ENCODE data around the gene CADPS.

DNA sequence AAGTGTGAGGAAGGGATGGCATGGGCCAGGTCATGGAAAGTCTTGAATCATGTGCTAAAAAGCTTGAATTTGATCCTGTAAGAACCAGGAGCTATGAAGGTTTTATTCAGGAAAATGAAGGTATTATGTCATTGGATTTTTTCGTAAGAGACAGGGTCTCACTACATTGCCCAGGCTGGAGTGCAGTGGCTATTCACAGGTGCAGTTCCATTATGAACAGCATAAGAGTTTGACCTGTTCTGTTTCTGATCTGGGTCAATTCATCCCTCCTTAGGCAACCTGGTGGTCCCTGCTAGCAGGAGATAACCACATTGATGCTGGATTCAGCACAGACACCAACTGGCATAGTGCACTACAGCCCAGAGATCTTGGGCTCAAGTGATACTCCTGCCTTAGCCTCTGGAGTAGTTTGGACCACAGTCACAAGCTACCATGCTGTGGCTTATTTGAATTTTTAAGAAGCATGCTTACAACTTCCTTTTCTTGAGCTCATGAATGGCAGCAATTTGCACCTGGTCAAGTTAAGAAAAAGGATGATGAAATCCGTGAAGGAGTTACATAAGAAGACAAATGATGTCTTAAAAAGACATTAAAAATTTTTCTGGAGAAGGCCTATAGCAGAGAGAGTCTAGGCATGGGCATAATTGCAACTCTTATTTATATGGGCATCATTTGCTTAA lies 79.1 kb downstream of the CADPS start:
- TF ChIP-seq, protein P1, sequence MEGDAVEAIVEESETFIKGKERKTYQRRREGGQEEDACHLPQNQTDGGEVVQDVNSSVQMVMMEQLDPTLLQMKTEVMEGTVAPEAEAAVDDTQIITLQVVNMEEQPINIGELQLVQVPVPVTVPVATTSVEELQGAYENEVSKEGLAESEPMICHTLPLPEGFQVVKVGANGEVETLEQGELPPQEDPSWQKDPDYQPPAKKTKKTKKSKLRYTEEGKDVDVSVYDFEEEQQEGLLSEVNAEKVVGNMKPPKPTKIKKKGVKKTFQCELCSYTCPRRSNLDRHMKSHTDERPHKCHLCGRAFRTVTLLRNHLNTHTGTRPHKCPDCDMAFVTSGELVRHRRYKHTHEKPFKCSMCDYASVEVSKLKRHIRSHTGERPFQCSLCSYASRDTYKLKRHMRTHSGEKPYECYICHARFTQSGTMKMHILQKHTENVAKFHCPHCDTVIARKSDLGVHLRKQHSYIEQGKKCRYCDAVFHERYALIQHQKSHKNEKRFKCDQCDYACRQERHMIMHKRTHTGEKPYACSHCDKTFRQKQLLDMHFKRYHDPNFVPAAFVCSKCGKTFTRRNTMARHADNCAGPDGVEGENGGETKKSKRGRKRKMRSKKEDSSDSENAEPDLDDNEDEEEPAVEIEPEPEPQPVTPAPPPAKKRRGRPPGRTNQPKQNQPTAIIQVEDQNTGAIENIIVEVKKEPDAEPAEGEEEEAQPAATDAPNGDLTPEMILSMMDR (optimal IDR thresholded peaks at IDR 0.05 in 1 of 3, IDR thresholded peaks at IDR 0.05 in 1 of 3, conservative IDR thresholded peaks at IDR 0.05 in 1 of 3; ENCODE audit: extremely low read depth in 1 of 3, insufficient read depth in 2 of 3, low read length in 3 of 3), result no peak
- no peak for TF ChIP-seq EZH2 (IDR thresholded peaks at IDR 0.05; ENCODE audit: low read length)
